GM18505 (cell line): ENCODE measurements around the gene FGFR2.
"Not testable (repeated sequence)": the region's sequence is repeated elsewhere in the genome, so short reads cannot be mapped to it uniquely, and the experiment has no call there.

ENCODE experiments used
- ATAC-seq: cut with Tn5 transposase; IDR thresholded peaks from one replicate; pipeline ENCODE4 v1.9.1; 2021; ENCODE audit not compliant: unreplicated experiment
- POLR2A ChIP-seq: IDR thresholded peaks from 4 replicates; pipeline ENCODE4 v1.6.1; 2011; ENCODE audit warnings: borderline replicate concordance; ENCODE audit not compliant: insufficient read depth, insufficient read length; ENCODE audit errors: extremely low read depth

The FGFR2 gene

DNA sequence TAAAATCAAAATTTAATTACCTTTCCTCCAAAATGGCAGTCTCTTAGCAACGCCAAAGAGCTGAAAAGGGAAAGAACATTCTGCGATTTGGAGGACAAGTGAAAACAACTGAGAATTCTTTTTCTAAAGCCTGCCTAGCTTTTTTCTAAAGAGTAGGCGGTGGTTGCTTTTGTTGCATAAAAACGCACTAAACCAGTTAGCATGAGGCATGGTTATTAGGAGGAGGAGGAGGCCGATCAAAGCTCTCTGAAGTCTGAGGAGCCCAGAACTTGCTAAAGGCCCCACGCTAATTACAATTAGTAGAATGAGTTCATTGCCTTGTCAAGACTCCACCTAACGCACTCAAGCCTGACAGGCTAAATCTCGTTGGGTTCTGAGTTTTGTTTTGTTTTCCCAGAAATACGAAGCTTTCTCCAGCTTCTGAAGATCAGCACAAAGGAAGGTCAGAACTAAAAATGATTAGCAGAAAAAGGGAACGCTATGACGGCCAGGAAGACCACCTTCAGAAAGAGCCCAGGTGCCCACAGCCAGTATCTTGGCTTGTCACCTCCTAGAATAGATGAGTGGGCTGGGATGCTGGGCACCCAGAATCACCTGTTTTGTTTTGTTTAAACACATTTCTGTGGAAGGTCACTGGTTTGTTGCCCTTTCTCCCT is 72.0 kb downstream of the FGFR2 start:
- no peak for ATAC-seq
- TF ChIP-seq POLR2A: no peak

DNA sequence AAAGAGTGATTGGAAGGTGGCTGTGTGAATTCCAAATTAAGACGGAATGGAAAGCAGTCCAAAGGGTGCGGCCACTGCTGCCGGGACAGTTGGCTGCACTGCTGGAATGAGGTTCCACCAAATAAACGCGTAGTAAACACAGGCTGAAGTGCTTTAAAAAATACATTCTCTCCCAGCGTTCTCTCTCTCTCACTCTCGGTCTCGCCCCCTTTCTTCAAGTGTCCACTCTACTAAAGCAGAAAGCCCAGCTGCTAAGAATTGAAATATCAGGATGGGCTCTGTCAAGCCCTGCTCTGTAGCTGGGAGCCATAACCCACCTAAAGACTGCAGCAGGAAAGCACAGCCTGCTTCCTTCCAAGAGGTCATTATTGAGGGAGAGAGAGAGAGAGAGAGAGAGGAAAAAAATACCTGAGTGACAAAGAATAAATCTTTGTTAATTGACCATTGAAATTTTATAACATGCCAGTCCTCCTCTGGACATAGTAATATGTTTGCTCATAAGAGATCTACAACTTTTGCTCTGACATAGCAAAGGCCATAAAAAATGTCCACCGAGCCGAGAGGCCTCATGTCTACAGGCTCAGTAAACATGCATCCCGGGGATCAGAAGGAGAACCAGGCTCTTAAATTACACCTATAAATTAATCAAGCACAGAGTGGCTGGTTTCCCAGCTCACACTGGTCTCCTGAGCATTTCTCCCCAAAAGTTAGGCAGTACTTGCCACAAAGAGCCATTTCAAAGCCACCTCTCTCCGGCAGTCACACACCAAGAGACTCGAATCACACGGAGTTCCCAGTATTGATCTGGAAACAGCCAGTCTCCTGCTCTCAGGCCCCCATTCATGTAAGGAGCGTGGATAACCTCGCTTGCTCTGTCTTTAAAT is 72.8 kb downstream of the FGFR2 start:
- no peak for TF ChIP-seq POLR2A
- ATAC-seq: no peak

GRCh38 chr10:121524157-121524817 is 74.0 kb downstream of the FGFR2 start:
- ATAC-seq: no peak
- no peak for TF ChIP-seq POLR2A

DNA sequence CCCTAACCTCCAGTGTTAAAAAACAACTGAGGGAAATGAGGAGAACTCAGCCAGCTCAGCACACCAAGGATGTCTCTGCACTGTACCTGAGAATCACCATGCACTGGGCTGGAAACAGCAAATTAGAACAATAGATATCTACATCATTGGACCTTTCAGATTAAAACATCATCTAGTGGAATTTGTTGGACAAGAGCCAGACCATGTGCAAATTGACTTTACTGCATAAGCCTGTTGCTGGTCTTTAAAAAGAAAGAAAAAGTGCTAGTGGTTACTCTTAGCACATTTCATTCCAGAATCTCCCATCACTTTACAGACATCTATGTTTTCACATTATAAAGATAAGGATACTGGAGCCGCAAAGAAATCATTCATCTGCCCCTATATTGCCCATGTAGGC is 75.4 kb downstream of the FGFR2 start:
- ATAC-seq: no peak
- TF ChIP-seq POLR2A: no peak

GRCh38 chr10:121521794-121522556 is 76.3 kb downstream of the FGFR2 start:
- TF ChIP-seq POLR2A: no peak
- ATAC-seq: no peak

DNA sequence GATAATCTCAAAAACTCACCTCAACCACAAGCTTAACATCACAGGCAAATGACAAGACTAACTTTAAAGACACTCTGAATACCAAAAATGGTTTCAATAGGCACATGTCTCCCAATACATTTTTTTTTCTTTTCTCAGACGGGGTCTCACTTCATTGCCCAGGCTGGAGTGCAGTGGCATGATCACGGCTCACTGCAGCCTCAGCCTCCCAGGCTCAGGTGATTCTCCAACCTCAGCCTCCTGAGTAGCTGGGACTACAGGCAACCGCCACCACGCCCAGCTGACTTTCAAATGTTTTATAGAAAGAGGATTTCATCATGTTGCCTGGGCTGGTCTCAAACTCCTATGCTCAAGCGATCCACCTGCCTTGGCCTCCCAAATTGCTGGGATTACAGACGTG is 77.7 kb downstream of the FGFR2 start:
- not testable (repeated sequence) for ATAC-seq

- no peak for TF ChIP-seq POLR2A
- no peak for ATAC-seq
These were observed 78.2 kb downstream of the FGFR2 start for GRCh38 chr10:121519901-121520493.

DNA sequence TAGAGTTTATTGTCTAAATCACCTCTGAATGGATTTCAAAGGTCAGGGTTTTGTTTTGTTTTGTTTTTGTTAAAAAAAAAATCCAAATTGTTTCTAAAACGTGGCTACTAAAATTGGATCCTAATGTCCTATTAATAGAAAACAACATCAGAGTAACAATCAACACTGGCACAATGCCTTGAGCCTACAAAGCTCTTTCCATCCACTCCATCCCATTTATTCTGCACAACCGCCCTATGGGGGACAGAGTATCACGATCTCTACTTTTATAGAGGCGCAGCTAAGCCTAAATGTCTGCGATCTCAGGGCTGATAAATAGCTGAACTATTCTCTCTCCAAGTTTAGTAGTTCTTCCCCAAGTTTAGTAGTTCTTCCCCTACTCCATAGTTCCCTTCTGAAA is 78.8 kb downstream of the FGFR2 start:
- TF ChIP-seq POLR2A: no peak
- no peak for ATAC-seq

GRCh38 chr10:121518333-121518732 is 79.9 kb downstream of the FGFR2 start:
- TF ChIP-seq POLR2A: no peak
- no peak for ATAC-seq

DNA sequence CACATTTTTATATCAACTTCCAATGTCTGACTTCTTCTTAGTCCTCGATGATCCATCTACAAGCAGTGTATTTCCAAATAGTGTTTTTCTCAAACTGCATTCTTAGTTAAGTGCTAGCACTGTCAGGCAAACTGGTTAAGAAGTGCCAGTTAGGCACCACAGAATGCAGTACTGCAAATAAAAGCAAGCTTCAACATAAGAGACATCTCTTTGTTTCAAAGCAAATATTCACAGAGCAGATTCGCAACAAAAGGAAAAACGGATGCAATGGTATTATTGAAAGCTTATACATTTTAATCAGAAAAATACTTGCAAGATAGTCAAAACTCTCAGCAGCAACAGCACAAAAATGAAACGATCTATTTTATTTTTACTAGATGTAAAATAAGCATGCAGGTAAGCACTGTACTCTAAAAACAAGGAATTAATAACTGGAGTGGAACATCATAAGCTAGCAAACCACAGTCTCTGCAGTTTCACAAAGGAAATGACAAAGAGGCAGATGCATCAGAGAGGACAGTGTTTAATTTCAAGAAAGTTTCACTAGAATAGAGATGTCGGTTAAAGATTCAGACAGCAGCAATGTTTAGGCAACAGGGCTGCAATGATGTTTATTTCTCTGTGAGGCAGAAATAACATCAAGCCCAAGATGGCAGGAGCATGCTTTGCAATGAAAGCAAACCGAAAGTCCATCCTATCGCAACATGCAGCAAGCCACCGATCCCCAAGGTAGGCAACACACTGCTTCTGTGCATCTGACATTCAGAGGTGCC is 82.0 kb downstream of the FGFR2 start:
- no peak for TF ChIP-seq POLR2A
- peak; percentile 65 for ATAC-seq

GRCh38 chr10:121514141-121514865 is 83.9 kb downstream of the FGFR2 start:
- no peak for TF ChIP-seq POLR2A
- no peak for ATAC-seq

DNA sequence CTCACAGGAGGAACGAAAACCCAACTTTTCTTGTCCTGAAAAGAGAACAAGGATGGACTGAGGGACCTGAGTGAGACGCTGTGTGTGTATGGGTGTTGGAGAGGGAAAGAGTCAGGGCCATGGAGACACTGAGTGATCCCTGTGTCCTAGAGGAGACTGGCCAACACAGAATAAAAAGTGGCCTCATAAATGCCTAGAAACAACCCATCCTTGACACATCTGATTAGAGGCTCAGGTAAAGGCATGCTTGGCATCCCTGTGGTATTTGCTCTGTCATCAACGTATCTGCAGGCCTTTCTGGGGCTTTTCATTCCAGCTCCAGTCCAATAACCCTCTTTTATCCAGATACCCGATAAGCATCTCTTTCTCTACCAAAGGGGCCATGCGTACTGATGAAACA is 86.3 kb downstream of the FGFR2 start:
- no peak for ATAC-seq
- TF ChIP-seq POLR2A: no peak
